Measurements from ENCODE around the gene MGAT5B.

DNA sequence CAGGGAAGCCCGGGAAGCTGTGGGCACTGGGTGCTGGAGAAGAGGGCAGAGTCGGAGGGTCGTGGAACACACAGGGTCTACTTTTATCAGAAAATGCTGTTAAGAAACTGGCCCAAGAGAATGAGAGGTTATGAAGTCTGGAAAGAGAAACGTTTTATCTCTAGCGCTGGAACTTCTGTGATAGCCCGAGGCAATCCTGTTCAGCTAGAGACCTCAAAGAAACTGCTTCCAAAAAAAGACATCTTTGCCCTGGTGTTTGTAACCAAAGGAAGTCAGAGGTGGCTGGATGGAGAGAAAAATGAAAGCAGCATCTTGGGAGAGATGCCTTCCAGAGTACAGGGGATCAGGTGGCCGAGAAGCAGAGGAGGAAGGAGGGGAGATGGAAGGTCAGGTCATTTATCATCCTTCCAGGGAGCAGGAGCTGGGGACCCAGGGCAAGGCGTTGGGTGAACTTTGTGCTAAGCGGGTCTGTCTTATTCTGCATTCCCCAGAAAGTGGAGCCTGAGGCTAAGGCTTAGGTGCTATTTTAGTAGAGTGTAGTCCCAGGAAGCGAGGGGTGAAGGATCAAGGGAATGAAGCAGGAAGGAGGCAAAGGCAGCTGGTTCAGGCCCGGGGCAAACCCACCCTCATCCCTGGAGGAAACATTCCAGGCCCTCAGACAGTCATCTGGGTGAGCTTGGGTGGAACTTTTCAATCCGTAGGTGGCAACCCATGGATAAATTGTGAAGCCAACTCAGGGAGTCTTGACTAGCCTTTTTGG, 66.5 kb downstream of the MGAT5B start:
- TF ChIP-seq EZH2phosphoT487 (IDR thresholded peaks at IDR 0.05; ENCODE audit: low read length) (no peak), EZH2 (optimal IDR thresholded peaks at IDR 0.05; ENCODE audit: low read depth, low read length) (no peak)
- TF ChIP-seq, protein P1, sequence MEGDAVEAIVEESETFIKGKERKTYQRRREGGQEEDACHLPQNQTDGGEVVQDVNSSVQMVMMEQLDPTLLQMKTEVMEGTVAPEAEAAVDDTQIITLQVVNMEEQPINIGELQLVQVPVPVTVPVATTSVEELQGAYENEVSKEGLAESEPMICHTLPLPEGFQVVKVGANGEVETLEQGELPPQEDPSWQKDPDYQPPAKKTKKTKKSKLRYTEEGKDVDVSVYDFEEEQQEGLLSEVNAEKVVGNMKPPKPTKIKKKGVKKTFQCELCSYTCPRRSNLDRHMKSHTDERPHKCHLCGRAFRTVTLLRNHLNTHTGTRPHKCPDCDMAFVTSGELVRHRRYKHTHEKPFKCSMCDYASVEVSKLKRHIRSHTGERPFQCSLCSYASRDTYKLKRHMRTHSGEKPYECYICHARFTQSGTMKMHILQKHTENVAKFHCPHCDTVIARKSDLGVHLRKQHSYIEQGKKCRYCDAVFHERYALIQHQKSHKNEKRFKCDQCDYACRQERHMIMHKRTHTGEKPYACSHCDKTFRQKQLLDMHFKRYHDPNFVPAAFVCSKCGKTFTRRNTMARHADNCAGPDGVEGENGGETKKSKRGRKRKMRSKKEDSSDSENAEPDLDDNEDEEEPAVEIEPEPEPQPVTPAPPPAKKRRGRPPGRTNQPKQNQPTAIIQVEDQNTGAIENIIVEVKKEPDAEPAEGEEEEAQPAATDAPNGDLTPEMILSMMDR (IDR thresholded peaks at IDR 0.05; ENCODE audit: low read length) = no peak
